Psoas muscle (tissue), 8 donors: ENCODE measurements around the gene TSHZ2. TPM values are rescaled to one million over a fixed set of nuclear protein-coding genes. Genes with fewer than 3 reads are reported as not detected.

Experiments used
- ATAC-seq, 4 donors: fragments of 200-7000 bp; cut with Tn5 transposase; one replicate each; pipeline ENCODE4 v1.9.1; 2020; ENCODE audit warnings: moderate library complexity in 3 of 4, mild to moderate bottlenecking in 2 of 4
- DNase-seq, 2 donors: peaks; one replicate each; pipeline ENCODE4 v3.0.0-alpha.2; 2020
- H3K27ac ChIP-seq: fragments of 200-600 bp; one replicate; pipeline ENCODE4 v1.8.0; 2022
- H3K27me3 ChIP-seq, 3 donors: fragments of 200-600 bp in 1 of 3; one replicate each; pipeline versions ENCODE4 v1.6.1 to v1.8.0; 2013 to 2022; ENCODE audit warnings: low read length in 2 of 3, mild to moderate bottlenecking in 2 of 3, moderate library complexity in 1 of 3; ENCODE audit not compliant: insufficient read depth in 3 of 3
- H3K36me3 ChIP-seq, 2 donors: fragments of 200-600 bp in 1 of 2; one replicate each; pipeline versions ENCODE4 v1.6.1 to v1.8.0; 2013 to 2022; ENCODE audit warnings: low read depth in 1 of 2, mild to moderate bottlenecking in 1 of 2, moderate library complexity in 1 of 2; ENCODE audit not compliant: insufficient read depth in 1 of 2
- H3K4me1 ChIP-seq: fragments of 200-600 bp; one replicate; pipeline ENCODE4 v1.8.0; 2022
- H3K4me3 ChIP-seq: fragments of 200-600 bp; one replicate; pipeline ENCODE4 v1.8.0; 2022; ENCODE audit warnings: mild to moderate bottlenecking
- H3K9me3 ChIP-seq: fragments of 200-600 bp; one replicate; pipeline ENCODE4 v1.8.0; 2022
- WGBS, 3 donors: extraction: QIAGEN DNeasy Blood & Tissue Kit; methylation state at CpG; one replicate each; pipeline versions ENCODE4 v1.1.6 to v1.1.7; 2013; 5-methylcytosine and 5-hydroxymethylcytosine counted together
- intact Hi-C, 2 donors: fragments of 100-400 bp; cut with DNase I; formaldehyde crosslinking; loops; one replicate each; pipeline versions ENCODE4 v1.11.0 to v1.14.2; 2022
- polyA plus RNA-seq, 3 donors: library from polyadenylated mRNA; stranded (reverse); fragments of 200-250 nt; gene quantifications; one replicate each; pipeline ENCODE4 v1.2.3, GENCODE V29; 2013
- total RNA-seq, 4 donors: library from RNA; stranded (reverse); fragmentation: NEBNext Ultra II Directional in 2 of 4; extraction: Animal tissue kit (Norgen Biotek cat#: 25700) in 2 of 4; gene quantifications; one replicate each; pipeline versions ENCODE4 v1.2.1 to v1.2.4, GENCODE V29; 2021 to 2023
- TF ChIP-seq, protein P1 (sequence below): fragments of 200-600 bp; IDR thresholded peaks from one replicate; pipeline ENCODE4 v1.8.0; 2022; ENCODE audit warnings: antibody characterized with exemption
- donor health status: healthy with polysubstance abuse.
- donor health status: DM: no; HTN: no; CAD: no; lungs with moderate emphysema.
- donor health status: Bipolar disorder and iron deficiency.
- donor health status: healthy.
- donor health status: DM: yes; HTN: yes; CAD: no.
- donor health status: DM: no; HTN: no; CAD: no.
- donor health status: DM: no; HTN: no; CAD: no.
- donor health status: DM: yes; HTN: yes; CAD: no.

Gene TSHZ2
- total and polyA plus RNA-seq, 7 donors = 0.39 to 7.5 (median 1.9) TPM

DNA sequence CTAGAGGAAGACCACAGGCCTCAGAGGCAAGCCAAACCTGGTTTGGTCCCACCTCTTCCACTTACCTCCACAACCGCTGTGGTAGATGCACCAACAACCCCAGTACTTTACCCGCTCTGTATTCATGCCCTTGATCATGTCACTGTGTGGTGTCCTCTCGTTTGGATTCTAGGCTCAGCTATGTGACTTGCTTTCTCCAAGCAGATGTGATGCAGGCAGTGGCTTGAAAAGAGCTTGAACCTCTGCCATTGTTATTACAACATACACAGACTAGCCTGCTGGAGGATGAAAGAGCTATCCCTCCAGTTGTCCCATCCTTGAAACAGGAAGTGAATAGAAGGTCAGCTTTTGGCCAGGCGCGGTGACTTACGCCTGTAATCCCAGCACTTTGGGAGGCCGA is 473.8 kb downstream of the TSHZ2 start:
- H3K27me3 ChIP-seq = no peaks in the 10 kb centered on the region
- intact Hi-C loops = no loop called here
- no peak overlapping the region for H3K27ac ChIP-seq
- H3K4me1 ChIP-seq = no peaks in the 10 kb centered on the region
- peak in 1 of 2 donors; percentile 16 for DNase-seq
- peaks cover 9% of the 10 kb centered on the region for H3K9me3 ChIP-seq
- no peak for ATAC-seq
- 79 to 87% (median 85%) methylated on average over 7 of the region's 7 CpGs for WGBS, 3 donors
- TF ChIP-seq, protein P1, sequence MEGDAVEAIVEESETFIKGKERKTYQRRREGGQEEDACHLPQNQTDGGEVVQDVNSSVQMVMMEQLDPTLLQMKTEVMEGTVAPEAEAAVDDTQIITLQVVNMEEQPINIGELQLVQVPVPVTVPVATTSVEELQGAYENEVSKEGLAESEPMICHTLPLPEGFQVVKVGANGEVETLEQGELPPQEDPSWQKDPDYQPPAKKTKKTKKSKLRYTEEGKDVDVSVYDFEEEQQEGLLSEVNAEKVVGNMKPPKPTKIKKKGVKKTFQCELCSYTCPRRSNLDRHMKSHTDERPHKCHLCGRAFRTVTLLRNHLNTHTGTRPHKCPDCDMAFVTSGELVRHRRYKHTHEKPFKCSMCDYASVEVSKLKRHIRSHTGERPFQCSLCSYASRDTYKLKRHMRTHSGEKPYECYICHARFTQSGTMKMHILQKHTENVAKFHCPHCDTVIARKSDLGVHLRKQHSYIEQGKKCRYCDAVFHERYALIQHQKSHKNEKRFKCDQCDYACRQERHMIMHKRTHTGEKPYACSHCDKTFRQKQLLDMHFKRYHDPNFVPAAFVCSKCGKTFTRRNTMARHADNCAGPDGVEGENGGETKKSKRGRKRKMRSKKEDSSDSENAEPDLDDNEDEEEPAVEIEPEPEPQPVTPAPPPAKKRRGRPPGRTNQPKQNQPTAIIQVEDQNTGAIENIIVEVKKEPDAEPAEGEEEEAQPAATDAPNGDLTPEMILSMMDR = no peak
- no peaks in the 10 kb centered on the region for H3K36me3 ChIP-seq
- H3K4me3 ChIP-seq = no peak overlapping the region

DNA sequence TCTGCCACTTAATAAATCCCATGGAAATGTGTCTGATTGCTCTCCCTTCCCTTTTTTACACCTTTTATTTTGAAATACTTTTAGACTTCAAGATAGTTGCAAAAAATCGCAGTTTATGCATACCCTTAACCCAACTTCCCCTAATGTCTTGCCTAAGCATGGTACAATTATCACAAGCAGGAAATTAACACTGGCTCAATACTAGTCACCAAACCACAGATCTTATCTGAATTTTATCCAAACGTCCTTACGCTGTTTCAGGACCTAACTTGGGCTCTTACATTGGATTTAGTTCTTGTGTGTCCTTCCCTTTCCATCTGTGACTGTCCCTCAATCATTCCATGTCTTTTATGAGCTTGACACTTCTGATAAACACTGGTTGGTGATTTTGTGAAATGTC is 475.2 kb downstream of the TSHZ2 start:
- DNase-seq (no peak), ATAC-seq (no peak)
- Histone ChIP-seq H3K9me3 (peaks cover 9% of the 10 kb centered on the region), H3K27ac (no peak overlapping the region), H3K27me3 (no peaks in the 10 kb centered on the region), H3K36me3 (no peaks in the 10 kb centered on the region), H3K4me3 (no peak overlapping the region), H3K4me1 (no peaks in the 10 kb centered on the region)
- 72 to 82% (median 79%) methylated on average over 3 of the region's 3 CpGs for WGBS, 3 donors
- intact Hi-C loops = no loop called here
- TF ChIP-seq, protein P1 = no peak

DNA sequence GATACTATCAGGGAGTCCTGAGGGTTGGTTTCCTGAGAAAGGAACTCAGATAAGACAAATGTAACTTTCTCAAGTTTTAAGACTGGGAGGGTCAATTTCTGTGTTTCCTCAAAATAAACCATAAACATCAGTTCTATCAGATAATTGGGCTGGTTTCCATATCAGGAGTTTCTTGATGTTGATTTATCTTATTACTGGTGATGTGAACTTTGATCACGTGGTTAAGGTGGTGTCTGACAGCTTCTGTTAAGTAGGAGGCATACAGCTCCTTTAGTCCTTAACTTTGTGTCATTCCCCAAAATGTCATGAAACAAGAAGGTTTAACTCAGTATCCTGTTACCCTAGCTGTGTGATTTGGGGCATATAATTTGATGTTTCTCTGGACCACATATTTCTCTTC is 476.3 kb downstream of the TSHZ2 start:
- WGBS, 3 donors = 78 to 79% (median 79%) methylated on average over 1 of the region's 1 CpG
- Histone ChIP-seq H3K36me3 (no peaks in the 10 kb centered on the region), H3K27me3 (no peaks in the 10 kb centered on the region), H3K9me3 (peaks cover 9% of the 10 kb centered on the region), H3K4me1 (no peaks in the 10 kb centered on the region), H3K27ac (no peak overlapping the region), H3K4me3 (no peak overlapping the region)
- DNase-seq (no peak), ATAC-seq (no peak)
- TF ChIP-seq, protein P1 = no peak
- intact Hi-C loops = no loop called here

DNA sequence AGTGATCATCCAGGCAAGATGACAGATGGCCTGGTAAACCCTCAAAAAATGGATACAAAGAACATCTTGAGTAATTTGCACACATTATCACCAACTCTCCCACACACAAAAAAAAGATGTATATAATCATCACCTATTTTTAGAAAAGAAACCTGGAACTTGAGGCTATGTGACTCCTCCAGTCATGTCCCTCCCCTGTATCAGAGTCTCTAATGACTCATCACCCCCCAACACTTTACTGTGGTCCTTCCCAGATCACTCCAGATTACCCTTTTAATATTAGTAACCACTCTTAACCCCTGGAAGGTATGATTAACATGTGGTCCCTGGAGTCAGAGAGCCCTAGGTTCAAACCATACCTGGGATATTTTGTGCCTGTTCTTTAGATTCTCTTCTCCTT is 476.7 kb downstream of the TSHZ2 start:
- Histone ChIP-seq H3K4me3 (no peak overlapping the region), H3K27ac (no peak overlapping the region), H3K4me1 (no peaks in the 10 kb centered on the region), H3K36me3 (no peaks in the 10 kb centered on the region), H3K27me3 (no peaks in the 10 kb centered on the region), H3K9me3 (peaks cover 9% of the 10 kb centered on the region)
- ATAC-seq = no peak
- DNase-seq = no peak
- intact Hi-C loops = no loop called here
- TF ChIP-seq, protein P1 = no peak

DNA sequence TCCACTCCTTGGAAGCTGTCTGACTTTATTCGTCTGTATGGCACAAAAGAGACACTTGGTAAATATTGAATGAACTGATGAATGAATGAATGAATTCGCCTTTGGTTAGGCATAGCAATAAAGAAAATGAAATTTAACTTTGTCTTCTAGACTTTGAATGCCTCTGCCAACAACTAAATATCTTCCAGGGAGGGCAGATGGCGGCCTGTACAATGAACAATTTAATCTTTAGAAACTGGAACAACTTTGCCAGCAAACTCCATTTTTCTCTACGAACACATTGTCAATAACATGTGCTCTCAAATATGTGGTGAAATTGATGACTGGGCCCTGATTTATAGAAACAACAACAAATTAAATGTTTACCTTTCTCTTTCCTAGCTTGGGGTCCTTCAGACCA is 480.9 kb downstream of the TSHZ2 start:
- Histone ChIP-seq H3K4me1 (no peaks in the 10 kb centered on the region), H3K36me3 (no peaks in the 10 kb centered on the region), H3K27ac (no peak overlapping the region), H3K27me3 (no peaks in the 10 kb centered on the region), H3K4me3 (no peak overlapping the region), H3K9me3 (peaks cover 9% of the 10 kb centered on the region)
- TF ChIP-seq, protein P1 = no peak
- ATAC-seq (no peak), DNase-seq (no peak)
- WGBS, 3 donors = 80 to 85% (median 85%) methylated on average over 4 of the region's 4 CpGs
- intact Hi-C loops = no loop called here
